GM13976 (cell line): ENCODE data around the gene VEGFC.

ENCODE experiments used
- DNase-seq: peaks from one replicate; pipeline ENCODE4 v3.0.0; 2012; ENCODE audit warnings: low spot score
- CTCF ChIP-seq: IDR thresholded peaks from 2 replicates; pipeline ENCODE4 v1.5.1; 2012; ENCODE audit warnings: borderline replicate concordance, mild to moderate bottlenecking; ENCODE audit not compliant: insufficient read depth; ENCODE audit errors: extremely low read depth, missing control alignments, control extremely low read depth
- in situ Hi-C: fragments of 300-500 bp; cut with MboI; formaldehyde crosslinking; loops from one replicate; pipeline ENCODE4 v1.12.0; 2022; ENCODE audit warnings: low sequenced_read_pairs, mixed read lengths, inconsistent platforms; ENCODE audit not compliant: unreplicated experiment

Gene VEGFC

GRCh38 chr4:176782794-176783193 is 9.9 kb downstream of the VEGFC start:
- in situ Hi-C loops, result loop anchor here (25.0 kb wide), 1 partner anchor 420 kb away; no protein-coding TSS in a partner anchor
- no peak for TF ChIP-seq CTCF
- DNase-seq, result no peak

GRCh38 chr4:176782191-176782590 is 10.5 kb downstream of the VEGFC start:
- DNase-seq, result no peak
- TF ChIP-seq CTCF, result no peak
- in situ Hi-C loops, result loop anchor here (25.0 kb wide), 1 partner anchor 420 kb away; no protein-coding TSS in a partner anchor

- no peak for DNase-seq
- in situ Hi-C loops, result loop anchor here (25.0 kb wide), 1 partner anchor 419 kb away; no protein-coding TSS in a partner anchor
These were observed 11.0 kb downstream of the VEGFC start for GRCh38 chr4:176781739-176782100.

GRCh38 chr4:176780995-176781738 is 11.6 kb downstream of the VEGFC start:
- in situ Hi-C loops, result loop anchor here (25.0 kb wide), 1 partner anchor 419 kb away; no protein-coding TSS in a partner anchor
- DNase-seq, result no peak
- TF ChIP-seq CTCF, result no peak

More at GRCh38 chr4:176781739-176782100, 11.0 kb downstream of the VEGFC start:
- TF ChIP-seq CTCF, result no peak

GRCh38 chr4:176779421-176779820 is 13.3 kb downstream of the VEGFC start:
- in situ Hi-C loops, result loop anchor here (25.0 kb wide), 1 partner anchor 417 kb away; no protein-coding TSS in a partner anchor
- no peak for TF ChIP-seq CTCF
- DNase-seq, result no peak

- no peak for DNase-seq
- in situ Hi-C loops, result loop anchor here (25.0 kb wide), 1 partner anchor 416 kb away; no protein-coding TSS in a partner anchor
- TF ChIP-seq CTCF, result no peak
These were observed 14.2 kb downstream of the VEGFC start for GRCh38 chr4:176778491-176778890.
